Ovary (tissue), 9 donors: ENCODE data around the gene ITM2B. TPM values are rescaled to one million over a fixed set of nuclear protein-coding genes. Genes with fewer than 3 reads are reported as not detected.

Source experiments
- DNase-seq, 5 donors: peaks; one replicate each; pipeline ENCODE4 v3.0.0-alpha.2; 2019 to 2020
- H3K27ac ChIP-seq, 2 donors: fragments of 200-600 bp; one replicate each; pipeline versions ENCODE4 v1.5.1 to v1.8.0; 2019 to 2022
- H3K27me3 ChIP-seq: fragments of 200-600 bp; one replicate; pipeline ENCODE4 v1.8.0; 2022
- H3K36me3 ChIP-seq: fragments of 200-600 bp; sonication (generic); one replicate; pipeline ENCODE4 v1.5.1; 2019
- H3K4me1 ChIP-seq: one replicate; pipeline ENCODE4 v1.8.1; 2013; ENCODE audit warnings: mild to moderate bottlenecking, moderate library complexity; ENCODE audit not compliant: insufficient read depth
- H3K4me3 ChIP-seq: fragments of 200-600 bp; sonication (generic); one replicate; pipeline ENCODE4 v1.5.1; 2017
- H3K9me3 ChIP-seq, 2 donors: fragments of 200-600 bp in 1 of 2; sonication (generic) in 1 of 2; one replicate each; pipeline versions ENCODE4 v1.5.1 to v1.8.1; 2013 to 2019; ENCODE audit warnings: mild to moderate bottlenecking in 1 of 2, moderate library complexity in 1 of 2
- CTCF ChIP-seq, 3 donors: fragments of 450-650 bp in 2 of 3; fragments of 200-600 bp in 1 of 3; IDR thresholded peaks; one replicate each; pipeline versions ENCODE4 v1.5.1 to v1.8.0; 2016 to 2022; ENCODE audit warnings: antibody characterized with exemption in 3 of 3, mild to moderate bottlenecking in 1 of 3
- EP300 ChIP-seq: sonication (generic); formaldehyde crosslinking; IDR thresholded peaks from one replicate; pipeline ENCODE4 v1.6.1; 2017; ENCODE audit warnings: antibody characterized with exemption
- POLR2A ChIP-seq: fragments of 450-650 bp; IDR thresholded peaks from one replicate; pipeline ENCODE4 v1.6.1; 2017; ENCODE audit warnings: antibody characterized with exemption, mild to moderate bottlenecking, moderate library complexity
- WGBS, 3 donors: extraction: QIAGEN DNeasy Blood & Tissue Kit in 1 of 3; methylation state at CpG; one replicate each; pipeline versions ENCODE4 v1.1.5 to v1.1.7; 2013 to 2017; 5-methylcytosine and 5-hydroxymethylcytosine counted together
- intact Hi-C, 4 donors: fragments of 100-400 bp; cut with DNase I; formaldehyde crosslinking; loops; one replicate each; pipeline versions ENCODE4 v1.11.0 to v1.15.1; 2022 to 2023
- polyA plus RNA-seq, 2 donors: library from polyadenylated mRNA; stranded (reverse); fragments of 200-250 nt in 1 of 2; fragments of 350-450 nt in 1 of 2; fragmentation: Illumina TruSeq in 1 of 2; extraction: RNeasy Lipid Tissue Mini Kit (QIAGEN cat#74804) in 1 of 2; gene quantifications; one replicate each; pipeline ENCODE4 v1.2.3, GENCODE V29; 2013 to 2014
- total RNA-seq, 7 donors: library from RNA; depleted of rRNA in 2 of 7; stranded (reverse); fragments of >200 nt in 2 of 7; fragmentation: NEBNext Ultra II Directional in 3 of 7; extraction: Animal tissue kit (Norgen Biotek cat#: 25700) in 3 of 7; gene quantifications; one replicate each; pipeline versions ENCODE4 v1.1.0 to v1.2.4, GENCODE V29; 2016 to 2023
- donor health status: DM: no; HTN: no; CAD: no; lungs with moderate emphysema.
- donor health status: DM: no; HTN: no; CAD: no.
- donor health status: Bipolar disorder and iron deficiency.
- donor health status: DM: yes; HTN: yes; CAD: no.
- donor health status: DM: no; HTN: no; CAD: no.
- donor health status: DM: yes; HTN: yes; CAD: no.

ITM2B gene
- total and polyA plus RNA-seq, 9 donors, result 635 to 1,955 (median 903) TPM

- Histone ChIP-seq H3K27me3 (no peaks in the 10 kb centered on the region), H3K4me3 (no peak overlapping the region), H3K27ac (no peak overlapping the region), H3K9me3 (no peaks in the 10 kb centered on the region), H3K4me1 (no peaks in the 10 kb centered on the region), H3K36me3 (no peaks in the 10 kb centered on the region)
- WGBS, 3 donors, result 85 to 87% (median 86%) methylated on average over 4 of the region's 4 CpGs
- intact Hi-C loops, result no loop called here
- DNase-seq, result no peak
- TF ChIP-seq CTCF (IDR thresholded peaks at IDR 0.05) (no peak), EP300 (no peak), POLR2A (no peak)
Measured at GRCh38 chr13:48275507-48275906, 42.5 kb downstream of the ITM2B start.

- H3K4me3 ChIP-seq, result no peak overlapping the region
- no peak for TF ChIP-seq POLR2A
- no peak for TF ChIP-seq EP300
- WGBS, 3 donors, result 37 to 43% (median 38%) methylated on average over 2 of the region's 2 CpGs
- DNase-seq, result no peak
- H3K27ac ChIP-seq, result no peak overlapping the region
- H3K9me3 ChIP-seq, result no peaks in the 10 kb centered on the region
- no peaks in the 10 kb centered on the region for H3K4me1 ChIP-seq
- H3K27me3 ChIP-seq, result no peaks in the 10 kb centered on the region
- intact Hi-C loops, result no loop called here
- H3K36me3 ChIP-seq, result no peaks in the 10 kb centered on the region
Measured at GRCh38 chr13:48278806-48279205, 45.8 kb downstream of the ITM2B start.

GRCh38 chr13:48281556-48281955, 48.5 kb downstream of the ITM2B start:
- H3K4me3 ChIP-seq, result no peak overlapping the region
- WGBS, 3 donors, result 52 to 69% (median 65%) methylated on average over 1 of the region's 1 CpG
- H3K27me3 ChIP-seq, result no peaks in the 10 kb centered on the region
- TF ChIP-seq POLR2A (no peak), CTCF (IDR thresholded peaks at IDR 0.05) (no peak), EP300 (no peak)
- no peak overlapping the region for H3K27ac ChIP-seq
- no peaks in the 10 kb centered on the region for H3K4me1 ChIP-seq
- H3K36me3 ChIP-seq, result no peaks in the 10 kb centered on the region
- intact Hi-C loops, result no loop called here
- DNase-seq, result no peak
- no peaks in the 10 kb centered on the region for H3K9me3 ChIP-seq

GRCh38 chr13:48291730-48292129, 58.7 kb downstream of the ITM2B start:
- Histone ChIP-seq H3K4me3 (no peak overlapping the region), H3K4me1 (no peaks in the 10 kb centered on the region), H3K27ac (no peak overlapping the region), H3K36me3 (no peaks in the 10 kb centered on the region), H3K9me3 (no peaks in the 10 kb centered on the region), H3K27me3 (no peaks in the 10 kb centered on the region)
- TF ChIP-seq CTCF (IDR thresholded peaks at IDR 0.05) (no peak), POLR2A (no peak), EP300 (no peak)
- WGBS, 3 donors, result 79 to 89% (median 80%) methylated on average over 2 of the region's 2 CpGs
- no peak for DNase-seq
- intact Hi-C loops, result no loop called here

- Histone ChIP-seq H3K27ac (no peak overlapping the region), H3K27me3 (no peaks in the 10 kb centered on the region), H3K36me3 (no peaks in the 10 kb centered on the region), H3K4me3 (no peak overlapping the region), H3K4me1 (no peaks in the 10 kb centered on the region), H3K9me3 (no peaks in the 10 kb centered on the region)
- 68 to 76% (median 70%) methylated on average over 4 of the region's 4 CpGs for WGBS, 3 donors
- DNase-seq, result no peak
- no peak for TF ChIP-seq POLR2A
- no peak for TF ChIP-seq CTCF (IDR thresholded peaks at IDR 0.05)
- TF ChIP-seq EP300, result no peak
- intact Hi-C loops, result no loop called here
Measured at GRCh38 chr13:48292650-48293049, 59.6 kb downstream of the ITM2B start.
